Activated T-helper 1 cell treated with anti-CD3 and anti-CD28 coated beads, Interleukin-2, amount 50 U/mL, for 16 hours (primary cell): ENCODE results near the gene FBXW2.

Experiments used
- DNase-seq, 2 donors: peaks; one replicate each; pipeline ENCODE4 v3.0.0-alpha.2; 2020; ENCODE audit warnings: low read depth in 1 of 2, low spot score in 1 of 2

The FBXW2 gene

DNA sequence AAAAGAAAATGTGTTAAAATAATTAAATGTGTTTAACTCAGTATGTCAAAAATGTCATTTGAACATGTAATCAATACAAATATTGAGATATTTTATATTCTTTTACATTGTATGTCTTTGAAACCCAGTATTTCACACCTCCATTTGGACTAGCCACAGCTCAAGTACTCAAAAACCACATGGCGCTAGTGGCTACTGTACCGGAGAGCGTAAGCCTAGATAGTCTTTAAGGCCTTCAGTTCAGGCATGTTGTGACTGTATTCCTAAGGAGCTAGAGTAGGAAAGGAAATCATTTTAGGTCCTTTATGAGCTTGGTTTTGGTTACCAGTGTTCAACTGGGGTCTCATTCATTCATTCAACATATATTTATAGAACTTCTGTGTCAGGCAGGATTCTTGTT, 12.8 kb downstream of the FBXW2 start:
- DNase-seq, result no peak

DNA sequence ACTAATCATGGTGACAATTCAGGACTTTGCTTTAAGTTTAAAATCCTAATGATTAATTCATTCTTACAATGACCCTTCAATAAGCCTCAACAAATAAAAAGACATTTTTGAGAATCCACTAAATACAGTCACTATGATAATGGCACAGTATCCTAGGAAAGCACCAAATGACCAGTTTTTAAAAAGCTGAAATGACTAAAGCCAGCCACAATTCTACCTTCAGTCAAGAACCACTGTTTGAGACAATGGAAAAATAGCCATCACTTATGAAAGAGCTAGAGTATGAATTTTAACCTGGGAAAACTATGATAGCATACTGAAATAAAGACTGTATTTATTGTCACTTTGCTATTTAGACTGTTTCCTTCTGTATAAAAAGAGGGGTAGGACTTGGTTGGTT, 14.0 kb downstream of the FBXW2 start:
- DNase-seq, result no peak

DNA sequence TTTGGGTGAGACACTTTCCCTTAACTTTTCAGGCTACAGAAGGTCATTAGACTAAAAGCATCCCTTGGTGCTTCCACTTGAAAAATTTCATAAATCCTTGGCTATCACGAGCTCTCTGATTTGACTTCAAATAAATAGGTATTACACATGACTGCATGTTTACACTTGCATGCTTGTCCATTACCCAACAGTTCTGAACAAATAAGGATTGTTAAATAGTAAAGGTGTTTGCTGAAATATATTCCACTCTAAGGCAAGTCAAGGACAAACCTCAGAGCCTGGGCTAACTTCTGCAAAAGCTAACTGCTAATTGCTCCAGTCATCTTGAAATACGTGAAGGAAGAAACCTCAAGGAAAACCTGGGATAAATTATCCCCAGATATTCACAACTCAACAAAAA, 14.5 kb downstream of the FBXW2 start:
- DNase-seq, result no peak

DNA sequence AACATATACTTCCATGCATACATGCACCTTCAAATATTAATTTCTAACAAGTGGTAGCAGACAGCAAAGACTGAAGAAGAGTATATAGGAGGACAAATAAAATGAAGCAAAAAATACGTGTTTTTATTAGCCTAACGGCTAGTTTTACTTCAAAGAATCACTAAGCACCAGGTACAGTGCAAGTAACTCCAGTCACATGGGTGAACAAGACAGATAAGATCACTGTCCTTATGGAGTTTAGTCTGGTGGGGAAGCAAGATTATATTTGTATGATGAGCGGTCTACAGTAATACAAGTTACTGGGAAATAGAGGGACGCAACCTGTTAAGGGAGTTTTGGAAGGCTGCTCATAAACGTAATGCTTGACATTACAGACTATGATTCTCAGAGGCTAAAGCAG, 16.0 kb downstream of the FBXW2 start:
- no peak for DNase-seq

DNA sequence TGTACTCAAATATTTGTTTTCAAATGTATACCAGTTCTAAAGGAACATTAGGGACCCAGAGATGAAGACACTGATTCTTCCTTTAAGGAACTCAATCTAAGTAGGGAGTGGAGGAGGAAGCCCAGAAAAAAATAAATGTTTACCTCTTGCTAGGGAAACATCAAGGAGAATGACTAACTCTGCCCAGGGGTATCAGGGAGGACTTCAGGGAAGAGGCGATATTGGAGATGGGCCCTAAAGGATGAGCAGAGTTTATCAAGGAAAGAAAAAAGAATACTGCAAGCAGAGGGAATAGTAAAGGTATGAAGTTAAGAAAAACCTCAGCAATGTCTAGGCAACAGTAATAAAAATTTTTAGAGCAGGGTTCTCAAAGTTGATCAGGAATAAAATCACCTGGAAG, 16.4 kb downstream of the FBXW2 start:
- DNase-seq, result no peak

DNA sequence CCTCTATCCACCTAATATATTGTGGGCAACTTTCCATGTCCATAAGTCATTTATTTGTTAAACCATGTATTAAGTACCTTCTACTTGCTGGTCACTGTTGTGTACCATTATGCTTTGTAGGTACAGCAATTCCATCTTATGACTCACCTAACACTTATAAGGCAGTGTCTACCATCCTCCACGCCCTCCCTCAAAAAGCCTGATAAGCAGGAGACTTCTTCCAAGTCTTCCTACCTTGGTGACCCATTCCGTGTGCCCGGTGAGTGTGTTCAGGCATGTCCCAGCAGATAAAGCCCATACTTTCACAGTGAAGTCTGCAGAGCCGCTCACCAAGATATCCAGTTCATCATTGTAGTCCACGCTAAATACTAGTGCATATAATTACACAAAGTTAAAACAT, 17.4 kb downstream of the FBXW2 start:
- DNase-seq, result no peak

DNA sequence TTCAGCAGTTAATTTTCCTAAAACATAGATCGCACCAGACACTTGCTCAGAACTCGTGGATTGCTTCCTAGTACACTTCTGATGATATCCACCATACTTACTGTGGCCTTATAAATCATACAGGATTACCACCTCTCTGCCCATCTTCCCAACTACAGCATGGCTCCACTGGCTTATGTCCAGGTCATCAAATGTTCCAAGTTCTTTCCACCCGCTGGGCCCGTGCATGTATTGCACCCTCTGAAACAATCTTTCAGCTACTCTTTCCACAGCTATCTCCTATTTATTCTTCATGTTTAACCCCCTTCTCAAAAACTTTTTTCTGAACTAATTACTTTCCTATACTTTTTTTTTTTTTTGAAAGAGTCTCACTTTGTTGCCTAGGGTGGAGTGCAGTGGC, 18.5 kb downstream of the FBXW2 start:
- no peak for DNase-seq

DNA sequence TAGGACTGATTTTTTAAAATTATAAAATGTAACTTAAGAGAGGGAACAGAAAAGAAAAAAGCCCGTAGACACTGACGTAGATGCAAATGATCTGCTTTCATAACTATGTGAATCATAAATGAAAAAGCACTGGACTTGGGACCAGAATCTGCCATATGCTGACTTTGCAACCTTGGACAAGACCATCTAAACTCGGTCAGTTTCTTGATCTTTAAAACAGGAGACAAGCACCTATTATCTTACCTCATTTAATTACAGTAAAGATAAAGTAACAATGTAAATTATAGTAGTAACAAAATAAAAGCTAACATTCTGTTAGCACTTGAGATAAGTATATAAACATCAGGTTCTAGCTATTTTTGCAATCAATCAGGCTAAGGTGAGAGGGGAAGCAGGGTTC, 20.0 kb downstream of the FBXW2 start:
- DNase-seq, result no peak

DNA sequence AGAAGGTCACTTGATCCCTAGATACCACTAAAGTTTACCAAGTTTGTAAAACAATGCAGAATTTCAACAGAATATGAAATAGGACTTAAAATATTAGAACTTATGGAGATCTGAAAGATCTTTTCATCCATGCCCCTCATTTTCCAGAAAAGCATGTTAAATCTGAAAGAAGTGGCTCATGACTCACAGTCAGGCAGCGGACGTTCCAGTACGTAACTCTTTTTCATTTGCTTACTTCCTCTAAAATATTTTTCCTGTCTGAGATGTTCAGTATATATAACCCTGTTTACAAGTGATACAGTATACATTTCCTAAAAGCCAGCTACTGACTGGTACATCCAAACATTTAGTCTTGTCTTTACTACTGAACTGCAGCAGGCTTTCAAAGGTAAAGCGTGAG, 22.3 kb downstream of the FBXW2 start:
- no peak for DNase-seq

DNA sequence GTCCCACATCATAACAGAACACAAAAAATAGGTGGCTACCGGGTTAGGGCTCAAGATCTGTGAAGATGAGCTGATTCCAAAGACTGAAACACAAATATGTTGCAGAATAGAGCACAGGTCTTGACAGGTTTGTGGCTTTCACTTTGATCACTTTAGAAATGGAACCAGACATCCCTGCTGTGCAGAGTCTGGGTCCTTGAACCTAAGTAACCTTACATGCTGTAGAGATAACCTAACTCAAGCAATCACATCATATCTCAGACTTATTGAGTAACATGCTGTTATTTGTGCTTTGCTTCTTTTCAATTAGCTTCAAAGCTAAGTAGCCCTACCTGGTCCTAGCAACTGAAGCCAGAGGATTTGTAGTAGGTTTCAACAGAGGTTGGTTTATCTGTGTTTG, 24.3 kb downstream of the FBXW2 start:
- no peak for DNase-seq

DNA sequence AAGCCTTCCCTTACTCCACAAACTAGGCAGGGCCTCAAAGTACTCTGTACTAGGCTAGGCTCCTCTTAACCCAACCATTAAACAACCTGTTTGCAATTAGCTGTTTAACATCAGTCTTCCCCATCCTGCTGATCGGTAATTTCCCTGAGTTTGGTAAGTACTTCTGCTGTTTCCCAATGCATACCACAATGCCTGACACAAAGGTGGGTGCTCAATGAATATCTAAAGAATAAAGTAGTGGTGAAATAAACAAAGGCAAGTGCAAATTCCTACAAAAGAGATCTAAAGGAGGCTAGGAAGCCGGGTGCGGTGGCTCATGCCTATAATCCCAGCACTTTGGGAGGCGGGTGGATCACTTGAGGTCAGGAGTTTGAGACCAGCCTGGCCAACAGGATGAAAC, 25.0 kb downstream of the FBXW2 start:
- DNase-seq, result no peak

DNA sequence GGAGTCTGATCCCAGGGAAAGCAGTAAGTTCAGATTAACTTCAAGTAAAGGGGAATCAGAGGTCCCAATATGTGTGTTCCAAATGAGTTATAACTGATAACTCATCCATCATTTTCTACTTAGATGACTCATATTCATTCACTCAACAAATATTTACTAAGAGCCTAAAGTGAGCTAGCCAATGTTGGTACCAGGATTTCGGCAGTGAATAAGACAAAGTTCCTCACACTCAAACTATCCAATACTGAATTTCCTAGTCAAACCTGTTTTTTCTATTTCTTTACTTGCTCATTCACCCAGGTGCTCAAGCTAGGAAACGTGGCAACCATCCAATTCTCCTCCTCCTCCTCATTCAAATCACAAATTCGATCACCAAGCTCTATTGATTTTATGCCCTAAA, 25.8 kb downstream of the FBXW2 start:
- DNase-seq, result no peak

DNA sequence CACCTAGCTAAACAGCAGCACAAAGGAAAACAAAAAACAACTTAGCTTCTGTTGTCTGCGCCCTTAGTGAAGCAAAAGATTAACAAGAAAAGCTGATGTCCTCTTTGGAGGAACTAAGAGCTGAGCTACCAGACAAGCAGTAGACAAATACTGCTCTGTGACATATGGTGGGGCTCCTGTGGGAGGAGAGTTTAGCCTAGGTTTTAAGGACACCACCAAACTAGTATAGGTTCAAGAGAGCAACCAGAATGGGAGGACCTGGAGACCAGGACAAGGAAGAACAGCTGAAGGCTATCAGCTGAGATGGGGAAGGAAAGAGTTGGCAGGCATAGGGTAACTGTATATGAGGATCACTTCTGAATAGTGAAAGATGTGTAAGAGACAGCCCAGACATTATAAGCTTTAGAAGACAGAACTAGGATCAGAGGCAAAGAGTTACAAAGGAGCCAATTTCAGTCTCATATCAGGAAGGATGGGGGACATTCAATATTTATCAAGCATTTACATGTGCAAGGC, 27.2 kb downstream of the FBXW2 start:
- no peak for DNase-seq

DNA sequence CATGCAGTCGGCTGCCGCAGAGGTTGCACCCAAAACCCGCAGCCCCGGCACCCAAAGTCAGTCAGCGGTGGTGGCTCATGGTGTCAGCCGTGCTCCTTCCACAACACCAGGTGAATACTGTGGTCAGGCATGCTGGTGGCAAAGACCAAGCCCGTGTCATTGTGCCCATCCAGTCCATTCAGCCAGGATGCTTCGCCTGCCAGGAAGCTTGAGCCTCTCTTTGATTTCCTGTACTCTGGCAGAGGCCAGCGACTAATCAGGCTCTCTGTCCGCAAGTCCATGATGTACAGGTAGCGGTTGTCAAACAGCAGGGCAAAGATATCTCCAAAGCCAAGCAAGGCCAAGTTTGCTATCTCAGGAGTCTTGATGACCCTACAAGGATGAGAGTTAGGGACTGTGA, 28.7 kb downstream of the FBXW2 start:
- DNase-seq, result no peak

DNA sequence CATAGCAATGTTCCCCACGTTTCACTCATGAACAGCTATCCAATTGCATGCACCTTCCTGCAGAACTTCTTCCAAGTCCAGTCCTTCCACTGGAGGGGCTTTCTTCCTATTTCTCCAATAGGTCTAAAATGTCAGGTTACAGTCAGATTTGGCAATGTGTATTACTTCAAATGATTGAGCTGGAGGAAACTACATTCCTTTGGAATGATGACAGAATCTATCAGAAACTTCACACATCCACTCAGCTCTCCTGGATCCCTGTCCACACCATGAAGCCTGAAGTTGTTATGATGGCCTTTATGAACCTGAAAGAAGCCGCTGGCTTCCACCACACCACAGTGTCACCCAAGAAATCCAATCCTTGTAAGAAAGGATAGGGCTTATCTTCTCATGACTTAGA, 32.2 kb downstream of the FBXW2 start:
- no peak for DNase-seq

DNA sequence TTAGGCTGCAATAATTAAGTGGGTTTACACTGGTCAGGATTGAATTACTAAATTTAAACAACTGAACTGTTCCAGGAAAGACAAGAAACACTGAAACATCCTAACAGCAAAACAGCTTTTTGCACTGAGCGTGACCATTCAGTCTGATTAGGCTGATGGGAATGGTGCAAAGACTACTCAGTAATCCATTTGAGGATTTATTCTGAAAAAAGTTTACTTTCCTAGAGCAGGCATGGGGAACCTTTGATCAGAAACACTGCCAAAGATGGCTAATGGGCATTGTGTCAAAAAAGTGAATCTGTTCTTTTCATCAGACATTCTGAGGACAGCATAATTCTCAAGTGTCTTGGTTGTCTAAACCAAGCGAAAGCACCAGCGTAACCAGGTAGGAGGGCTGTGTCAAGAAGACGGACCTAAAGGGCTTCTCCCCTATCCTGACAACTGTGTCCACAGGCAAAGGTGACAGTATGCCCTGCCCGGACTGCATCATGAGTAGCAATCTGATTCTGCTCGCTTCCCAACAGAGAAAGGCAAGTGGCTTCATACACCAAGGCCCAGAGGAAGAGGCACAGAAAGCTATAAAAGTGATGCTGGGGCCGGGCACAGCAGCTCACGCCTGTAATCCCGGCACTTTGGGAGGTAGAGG, 33.3 kb downstream of the FBXW2 start:
- no peak for DNase-seq

DNA sequence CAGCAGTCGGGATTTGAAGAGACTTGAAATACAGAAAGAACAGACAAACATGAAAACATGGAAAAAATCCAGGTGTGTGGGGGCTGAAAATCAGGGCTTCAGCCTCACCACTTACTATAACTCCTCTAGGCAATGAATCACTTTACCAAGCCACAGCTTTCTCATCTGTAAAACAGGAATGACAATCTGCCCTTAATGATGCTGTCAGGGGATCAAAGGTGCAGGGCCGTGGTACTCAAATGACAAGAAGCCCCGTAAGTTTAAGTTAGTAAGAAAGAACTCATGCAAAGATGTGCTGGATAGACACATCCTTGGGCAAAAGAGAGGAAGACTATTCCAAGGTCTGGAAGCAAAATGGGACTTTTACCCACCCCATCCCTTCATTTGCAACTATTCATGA, 34.7 kb downstream of the FBXW2 start:
- DNase-seq, result no peak

DNA sequence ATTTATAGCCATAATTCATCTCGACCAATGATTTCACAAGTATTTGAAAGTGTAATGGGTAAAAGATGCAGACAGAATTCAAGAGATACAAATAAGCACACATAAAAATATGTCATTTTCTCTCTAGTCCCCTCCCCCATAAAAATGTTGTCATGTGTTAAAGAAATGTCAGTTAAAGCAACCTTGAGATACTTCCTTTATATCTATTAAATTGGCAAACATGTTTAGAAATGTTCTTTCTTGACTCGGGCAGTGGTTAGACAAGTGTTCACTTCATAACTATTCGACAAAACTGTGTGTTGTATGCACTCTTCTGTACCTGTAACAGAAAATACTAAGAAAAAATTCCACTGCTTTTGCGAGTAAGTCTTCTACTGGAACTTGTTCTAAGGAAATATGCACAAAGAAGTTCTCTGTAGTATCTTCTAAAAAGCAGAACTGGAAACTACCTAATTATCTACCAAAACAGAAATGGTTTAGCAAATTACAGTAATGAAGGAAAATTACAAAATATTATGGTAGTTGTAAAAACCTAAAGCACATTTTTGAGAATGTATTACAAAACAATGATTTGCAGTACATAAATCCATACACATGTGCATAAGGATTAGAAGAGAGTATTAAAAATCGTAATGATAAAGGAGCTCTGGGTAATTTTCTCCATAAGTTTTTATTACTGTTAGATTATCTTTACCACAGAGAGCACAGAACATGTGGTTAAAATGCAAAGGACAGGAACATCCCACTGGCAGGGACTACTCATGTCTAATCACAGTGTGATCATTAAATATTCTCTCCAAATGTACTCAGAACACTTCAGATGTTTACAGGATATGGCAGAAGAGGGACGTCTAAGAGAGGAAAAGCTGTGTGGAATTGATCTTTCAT, 35.9 kb downstream of the FBXW2 start:
- DNase-seq, result no peak

DNA sequence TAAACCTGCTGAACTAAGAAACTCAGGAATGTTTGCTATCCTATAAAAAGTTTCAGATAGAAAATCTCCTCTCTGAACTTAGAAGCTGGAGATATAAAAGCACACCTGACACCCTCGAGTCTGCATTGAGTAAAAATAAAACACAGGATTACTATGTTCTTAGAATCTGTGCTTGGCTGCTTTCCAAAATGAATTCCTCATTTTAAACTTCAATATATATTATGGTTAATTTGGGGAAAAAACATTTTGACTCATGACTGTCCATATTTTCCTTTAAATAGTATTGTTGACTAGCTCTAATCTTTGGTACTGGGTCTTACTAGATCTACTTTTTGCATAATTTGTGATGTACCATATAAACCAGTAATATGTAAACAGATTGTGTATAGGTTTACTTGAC, 36.7 kb downstream of the FBXW2 start:
- no peak for DNase-seq

DNA sequence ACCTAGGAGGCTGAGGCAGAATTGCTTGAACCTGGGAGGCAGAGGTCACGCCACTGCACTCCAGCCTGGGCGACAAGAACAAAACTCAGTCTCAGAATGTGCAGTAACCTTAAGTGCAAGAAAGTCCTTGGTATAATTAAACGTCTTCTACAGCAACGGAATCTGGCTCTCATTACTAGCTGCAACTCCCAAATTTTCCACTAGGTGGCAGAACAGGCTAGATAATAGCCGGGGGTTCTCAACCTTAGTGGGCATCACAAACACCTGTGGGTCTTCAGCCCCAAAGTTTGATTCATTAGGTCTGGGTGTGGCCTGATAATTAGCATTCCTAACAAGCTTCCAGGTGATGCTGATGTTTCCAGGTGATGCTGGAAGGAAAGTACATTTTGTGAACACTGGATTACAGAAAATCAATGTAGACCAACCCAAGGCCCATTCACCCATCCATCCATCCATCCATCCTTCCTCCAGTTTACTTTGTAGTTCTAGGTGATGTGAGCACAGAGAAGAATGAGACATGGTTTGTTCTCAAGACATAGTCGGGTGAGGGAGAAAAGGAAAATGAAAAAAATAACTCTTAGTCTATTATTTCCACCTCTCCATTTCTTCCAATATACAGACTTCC, 37.3 kb downstream of the FBXW2 start:
- DNase-seq, result peak; percentile 20 to 45

DNA sequence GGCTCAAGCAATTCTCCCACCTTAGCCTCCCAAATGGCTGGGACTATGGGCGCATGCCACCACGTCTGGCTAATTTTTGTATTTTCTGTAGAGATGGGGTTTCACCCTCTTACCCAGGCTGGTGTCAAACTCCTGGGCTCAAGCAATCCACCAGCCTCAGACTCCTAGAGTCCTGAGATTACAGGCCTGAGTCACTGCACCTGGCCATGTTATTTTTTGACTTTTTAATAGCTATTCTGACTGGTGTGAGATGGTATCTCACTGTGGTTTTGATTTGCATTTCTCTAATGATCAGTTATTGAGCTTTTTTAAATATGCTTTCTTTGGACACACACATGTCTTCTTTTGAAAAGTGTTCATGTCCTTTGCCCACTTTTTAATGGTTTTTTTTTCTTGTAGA, 38.2 kb downstream of the FBXW2 start:
- no peak for DNase-seq

DNA sequence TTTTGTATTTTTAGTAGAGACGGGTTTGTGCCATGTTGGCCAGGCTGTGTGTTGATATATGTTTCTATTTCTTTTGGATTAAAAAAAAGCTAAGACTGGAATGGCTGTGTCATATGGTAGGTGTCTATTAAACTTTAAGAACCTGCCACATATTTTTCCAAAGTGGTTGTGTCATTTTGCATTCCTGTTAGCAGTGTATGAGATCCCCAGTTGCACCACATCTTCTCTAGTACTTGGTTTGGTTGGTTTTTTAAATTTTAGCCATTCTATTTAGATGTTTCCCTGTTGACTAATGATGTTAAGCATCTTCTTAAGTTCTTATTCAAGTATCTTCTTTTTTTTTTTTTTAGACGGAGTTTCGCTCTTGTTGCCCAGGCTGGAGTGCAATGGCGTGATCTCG, 42.8 kb downstream of the FBXW2 start:
- DNase-seq, result no peak
